AG10803 (cell line): ENCODE measurements around the gene SLC26A1.
"Not testable (repeated sequence)": the region's sequence is repeated elsewhere in the genome, so short reads cannot be mapped to it uniquely, and the experiment has no call there.

Experiments
- DNase-seq: peaks from one replicate; pipeline ENCODE4 v3.0.0; 2010; ENCODE audit warnings: low read depth
- H3K4me3 ChIP-seq: 2 replicates; pipeline ENCODE4 v1.5.1; 2011; ENCODE audit warnings: mild to moderate bottlenecking, low read length, control low read depth
- TF ChIP-seq, protein P1 (sequence below): conservative IDR thresholded peaks from 2 replicates; pipeline ENCODE4 v1.5.1; 2011; ENCODE audit warnings: mild to moderate bottlenecking, low read length, control low read depth, inconsistent platforms

Gene SLC26A1

DNA sequence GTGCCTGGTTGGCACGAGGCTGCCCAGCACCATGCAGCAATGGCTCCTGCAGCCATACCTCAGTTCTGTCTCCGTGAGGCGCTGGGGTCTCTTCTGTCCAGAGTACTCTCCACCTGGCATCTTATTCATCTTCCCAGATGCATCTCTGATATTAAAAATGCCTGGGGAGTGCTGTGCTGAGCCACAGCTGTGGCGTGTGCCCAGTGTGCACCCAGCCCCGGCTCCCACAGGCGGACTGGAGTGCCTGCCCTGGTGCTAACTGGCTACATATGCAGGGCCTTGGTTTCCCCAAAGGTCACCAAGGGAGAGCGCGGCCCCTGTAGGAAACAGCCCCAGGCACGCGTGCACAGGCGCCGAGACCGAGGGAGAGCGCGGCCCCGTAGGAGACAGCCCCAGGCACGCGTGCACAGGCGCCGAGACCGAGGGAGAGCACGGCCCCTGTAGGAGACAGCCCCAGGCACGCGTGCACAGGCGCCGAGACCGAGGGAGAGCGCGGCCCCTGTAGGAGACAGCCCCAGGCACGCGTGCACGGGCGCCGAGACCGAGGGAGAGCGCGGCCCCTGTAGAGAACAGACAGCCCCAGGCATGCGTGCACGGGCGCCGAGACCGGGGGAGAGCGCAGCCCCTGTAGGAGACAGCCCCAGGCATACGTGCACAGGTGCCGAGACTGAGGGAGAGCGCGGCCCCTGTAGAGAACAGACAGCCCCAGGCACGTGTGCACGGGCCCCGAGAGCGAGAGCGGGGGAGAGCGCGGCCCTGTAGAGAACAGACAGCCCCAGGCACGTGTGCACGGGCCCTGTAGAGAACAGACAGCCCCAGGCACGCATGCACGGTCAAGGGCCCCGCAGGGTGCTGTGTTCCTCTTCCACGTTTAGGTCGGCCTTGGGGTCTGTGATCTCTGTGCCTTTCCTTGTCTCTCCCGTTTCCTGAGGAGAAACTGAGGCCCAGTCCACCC lies 46.4 kb downstream of the SLC26A1 start:
- H3K4me3 ChIP-seq = no peak overlapping the region
- no peak for DNase-seq
- TF ChIP-seq, protein P1, sequence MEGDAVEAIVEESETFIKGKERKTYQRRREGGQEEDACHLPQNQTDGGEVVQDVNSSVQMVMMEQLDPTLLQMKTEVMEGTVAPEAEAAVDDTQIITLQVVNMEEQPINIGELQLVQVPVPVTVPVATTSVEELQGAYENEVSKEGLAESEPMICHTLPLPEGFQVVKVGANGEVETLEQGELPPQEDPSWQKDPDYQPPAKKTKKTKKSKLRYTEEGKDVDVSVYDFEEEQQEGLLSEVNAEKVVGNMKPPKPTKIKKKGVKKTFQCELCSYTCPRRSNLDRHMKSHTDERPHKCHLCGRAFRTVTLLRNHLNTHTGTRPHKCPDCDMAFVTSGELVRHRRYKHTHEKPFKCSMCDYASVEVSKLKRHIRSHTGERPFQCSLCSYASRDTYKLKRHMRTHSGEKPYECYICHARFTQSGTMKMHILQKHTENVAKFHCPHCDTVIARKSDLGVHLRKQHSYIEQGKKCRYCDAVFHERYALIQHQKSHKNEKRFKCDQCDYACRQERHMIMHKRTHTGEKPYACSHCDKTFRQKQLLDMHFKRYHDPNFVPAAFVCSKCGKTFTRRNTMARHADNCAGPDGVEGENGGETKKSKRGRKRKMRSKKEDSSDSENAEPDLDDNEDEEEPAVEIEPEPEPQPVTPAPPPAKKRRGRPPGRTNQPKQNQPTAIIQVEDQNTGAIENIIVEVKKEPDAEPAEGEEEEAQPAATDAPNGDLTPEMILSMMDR = no peak

DNA sequence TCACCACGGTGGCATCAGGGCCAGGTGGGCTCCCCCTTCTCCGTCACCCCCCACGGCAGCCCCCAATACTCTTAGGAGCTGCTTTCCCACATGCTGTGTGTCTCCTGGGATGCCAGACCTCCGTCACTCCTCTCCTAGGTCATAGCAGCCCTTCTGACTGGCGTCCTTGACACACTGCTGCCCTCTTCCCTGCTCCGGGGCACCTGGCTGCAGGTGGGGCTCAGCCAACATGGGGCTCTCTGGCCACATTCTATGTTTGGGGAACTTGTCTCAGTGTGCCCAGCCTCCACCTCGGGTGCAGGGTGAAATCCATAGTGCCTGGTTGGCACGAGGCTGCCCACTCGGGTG lies 47.1 kb downstream of the SLC26A1 start:
- TF ChIP-seq, protein P1 = no peak
- no peak for DNase-seq
- no peak overlapping the region for H3K4me3 ChIP-seq

DNA sequence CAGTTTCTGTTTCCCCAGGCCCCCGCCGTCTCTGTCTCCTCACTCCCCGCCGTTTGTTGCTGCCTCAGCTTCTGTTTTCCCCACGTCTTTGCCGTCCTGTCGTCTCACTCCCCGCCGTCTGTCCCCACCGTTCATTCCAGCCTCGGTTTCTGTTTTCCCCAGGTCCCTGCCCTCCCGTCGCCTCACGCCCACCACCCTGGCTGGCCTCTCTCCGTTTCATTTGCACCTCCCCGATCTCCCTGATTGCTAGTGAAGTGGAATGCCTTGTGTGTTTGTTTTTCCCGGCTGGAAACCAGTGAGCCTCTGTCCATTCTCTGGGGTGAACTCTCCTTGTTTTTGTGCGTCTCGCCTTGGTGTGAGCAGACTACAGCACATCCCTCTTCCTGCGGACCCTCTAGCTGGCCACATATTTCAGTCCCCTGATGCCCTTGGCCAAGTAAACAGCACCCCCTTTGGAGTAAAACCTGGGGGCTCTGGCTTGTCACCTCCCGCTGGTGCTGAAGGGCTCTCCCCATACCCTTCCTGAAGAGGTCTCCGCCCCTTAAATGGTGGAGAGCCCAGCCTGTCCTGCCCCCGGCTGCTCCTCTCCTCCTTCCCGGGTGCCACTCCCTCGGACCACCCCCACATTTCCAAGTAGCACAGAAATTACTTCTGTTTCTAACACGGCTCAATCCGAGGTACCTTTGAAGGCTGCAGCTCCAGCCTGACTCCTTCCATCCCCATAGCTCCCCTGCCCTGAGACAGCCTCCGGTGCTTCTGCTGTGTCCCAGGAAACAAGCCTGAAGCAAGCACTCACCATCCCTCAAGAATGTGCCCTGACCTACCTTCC lies 47.7 kb downstream of the SLC26A1 start:
- TF ChIP-seq, protein P1 = no peak
- no peak overlapping the region for H3K4me3 ChIP-seq
- DNase-seq = no peak

DNA sequence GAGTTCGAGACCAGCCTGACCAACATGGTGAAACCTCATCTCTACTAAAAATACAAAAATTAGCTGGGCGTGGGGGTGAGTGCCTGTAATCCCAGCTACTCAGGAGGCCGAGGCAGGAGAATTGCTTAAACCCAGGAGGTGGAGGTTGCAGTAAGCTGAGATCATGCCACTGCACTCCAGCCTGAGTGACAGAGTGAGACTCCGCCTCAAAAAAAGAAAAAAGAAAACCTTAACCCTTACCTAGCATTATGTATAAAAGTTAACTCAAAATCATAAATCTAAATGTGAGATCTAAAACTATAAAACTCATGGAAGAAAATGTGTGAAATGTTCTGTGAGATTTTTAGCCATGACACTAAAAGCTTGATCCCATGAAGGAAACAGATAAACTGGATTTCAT lies 53.7 kb downstream of the SLC26A1 start:
- not testable (repeated sequence) for H3K4me3 ChIP-seq, DNase-seq
